Adrenal gland (tissue), 5 donors: ENCODE results near the gene ATN1.

Source experiments
- POLR2A ChIP-seq, 2 donors: fragments of 450-650 bp; IDR thresholded peaks; one replicate each; pipeline ENCODE4 v1.6.1; 2017; ENCODE audit warnings: antibody characterized with exemption in 2 of 2, mild to moderate bottlenecking in 2 of 2, moderate library complexity in 1 of 2
- TF ChIP-seq, protein P1 (sequence below), 6 experiments: fragments of 450-650 bp in 4 of 6; fragments of 200-600 bp in 2 of 6; sonication (generic) in 1 of 6; IDR thresholded peaks; 1 replicate in 5 of 6; 2 replicates in 1 of 6; pipeline versions ENCODE4 v1.5.1 to v1.8.0; 2016 to 2021; ENCODE audit warnings: antibody characterized with exemption in 6 of 6, mild to moderate bottlenecking in 2 of 6, moderate library complexity in 1 of 6
- donor health status: DM: no; HTN: no; CAD: no.

DNA sequence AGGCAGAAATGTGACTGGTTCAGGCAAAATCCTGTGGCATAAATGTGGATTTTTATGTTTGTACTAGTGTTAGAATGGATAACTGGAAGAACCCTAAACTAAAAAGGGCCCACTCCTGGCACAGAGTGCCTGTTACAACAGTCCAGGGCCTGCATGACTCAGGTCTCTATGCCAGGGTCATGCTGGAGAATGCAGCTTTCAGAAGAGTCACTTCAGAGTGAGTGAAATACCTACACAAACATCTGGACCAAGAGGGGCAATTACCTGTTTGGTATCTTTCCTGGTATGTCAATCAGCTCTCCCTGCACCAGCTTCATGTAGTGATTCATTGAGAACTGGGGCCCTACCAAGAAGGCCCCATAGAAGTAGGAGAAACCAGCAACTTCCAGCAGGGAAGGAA lies 53.0 kb downstream of the ATN1 start:
- TF ChIP-seq, protein P1, sequence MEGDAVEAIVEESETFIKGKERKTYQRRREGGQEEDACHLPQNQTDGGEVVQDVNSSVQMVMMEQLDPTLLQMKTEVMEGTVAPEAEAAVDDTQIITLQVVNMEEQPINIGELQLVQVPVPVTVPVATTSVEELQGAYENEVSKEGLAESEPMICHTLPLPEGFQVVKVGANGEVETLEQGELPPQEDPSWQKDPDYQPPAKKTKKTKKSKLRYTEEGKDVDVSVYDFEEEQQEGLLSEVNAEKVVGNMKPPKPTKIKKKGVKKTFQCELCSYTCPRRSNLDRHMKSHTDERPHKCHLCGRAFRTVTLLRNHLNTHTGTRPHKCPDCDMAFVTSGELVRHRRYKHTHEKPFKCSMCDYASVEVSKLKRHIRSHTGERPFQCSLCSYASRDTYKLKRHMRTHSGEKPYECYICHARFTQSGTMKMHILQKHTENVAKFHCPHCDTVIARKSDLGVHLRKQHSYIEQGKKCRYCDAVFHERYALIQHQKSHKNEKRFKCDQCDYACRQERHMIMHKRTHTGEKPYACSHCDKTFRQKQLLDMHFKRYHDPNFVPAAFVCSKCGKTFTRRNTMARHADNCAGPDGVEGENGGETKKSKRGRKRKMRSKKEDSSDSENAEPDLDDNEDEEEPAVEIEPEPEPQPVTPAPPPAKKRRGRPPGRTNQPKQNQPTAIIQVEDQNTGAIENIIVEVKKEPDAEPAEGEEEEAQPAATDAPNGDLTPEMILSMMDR (IDR thresholded peaks at IDR 0.05): no peak
- TF ChIP-seq POLR2A (IDR thresholded peaks at IDR 0.05): no peak
